Uterus (tissue), 4 donors: ENCODE measurements around the gene LRRC8C. TPM values are rescaled to one million over a fixed set of nuclear protein-coding genes. Genes with fewer than 3 reads are reported as not detected.
A peak's percentile ranks its signal among the peaks of the same experiment; 100 is the strongest.

Experiments
- DNase-seq, 2 donors: peaks; one replicate each; pipeline ENCODE4 v3.0.0-alpha.2; 2019 to 2020
- H3K27ac ChIP-seq, 2 donors: fragments of 200-600 bp; sonication (generic); 1 replicate in 1 of 2; 2 replicates in 1 of 2; pipeline ENCODE4 v1.5.1; 2016 to 2018
- H3K27me3 ChIP-seq, 2 donors: fragments of 200-600 bp; sonication (generic); one replicate each; pipeline ENCODE4 v1.5.1; 2018 to 2019; ENCODE audit warnings: control low read depth in 1 of 2
- H3K36me3 ChIP-seq, 2 donors: fragments of 200-600 bp; sonication (generic); one replicate each; pipeline ENCODE4 v1.5.1; 2019; ENCODE audit warnings: control low read depth in 1 of 2
- H3K4me1 ChIP-seq, 2 donors: fragments of 200-600 bp; sonication (generic); one replicate each; pipeline ENCODE4 v1.5.1; 2018 to 2019; ENCODE audit warnings: control low read depth in 1 of 2
- H3K4me3 ChIP-seq, 2 donors: fragments of 200-600 bp; sonication (generic); 1 replicate in 1 of 2; 2 replicates in 1 of 2; pipeline ENCODE4 v1.5.1; 2018 to 2019; ENCODE audit warnings: mild to moderate bottlenecking in 1 of 2
- H3K9me3 ChIP-seq, 2 donors: fragments of 200-600 bp; sonication (generic); one replicate each; pipeline ENCODE4 v1.5.1; 2019; ENCODE audit warnings: control low read depth in 1 of 2
- POLR2A ChIP-seq, 2 donors: fragments of 450-650 bp; IDR thresholded peaks; one replicate each; pipeline ENCODE4 v1.6.1; 2016; ENCODE audit warnings: antibody characterized with exemption in 2 of 2, mild to moderate bottlenecking in 1 of 2, moderate library complexity in 1 of 2
- intact Hi-C: fragments of 100-400 bp; cut with DNase I; formaldehyde crosslinking; loops from one replicate; pipeline ENCODE4 v1.15.1; 2023; ENCODE audit warnings: low total_unique reads
- total RNA-seq, 4 donors: library from RNA; depleted of rRNA in 3 of 4; stranded (reverse); fragments of >200 nt in 3 of 4; gene quantifications; one replicate each; pipeline versions ENCODE4 v1.1.0 to v1.2.4, GENCODE V29; 2014 to 2023
- TF ChIP-seq, protein P1 (sequence below), 4 experiments: fragments of 200-600 bp in 2 of 4; fragments of 450-650 bp in 2 of 4; sonication (generic) in 2 of 4; IDR thresholded peaks; one replicate each; pipeline ENCODE4 v1.5.1; 2016 to 2019; ENCODE audit warnings: antibody characterized with exemption in 4 of 4, mild to moderate bottlenecking in 2 of 4, moderate library complexity in 1 of 4
- donor health status: DM: yes; HTN: yes; CAD: no.

The LRRC8C gene
- total RNA-seq, 4 donors from 2014 or later = 10.9 to 23.8 (median 19.8) TPM

DNA sequence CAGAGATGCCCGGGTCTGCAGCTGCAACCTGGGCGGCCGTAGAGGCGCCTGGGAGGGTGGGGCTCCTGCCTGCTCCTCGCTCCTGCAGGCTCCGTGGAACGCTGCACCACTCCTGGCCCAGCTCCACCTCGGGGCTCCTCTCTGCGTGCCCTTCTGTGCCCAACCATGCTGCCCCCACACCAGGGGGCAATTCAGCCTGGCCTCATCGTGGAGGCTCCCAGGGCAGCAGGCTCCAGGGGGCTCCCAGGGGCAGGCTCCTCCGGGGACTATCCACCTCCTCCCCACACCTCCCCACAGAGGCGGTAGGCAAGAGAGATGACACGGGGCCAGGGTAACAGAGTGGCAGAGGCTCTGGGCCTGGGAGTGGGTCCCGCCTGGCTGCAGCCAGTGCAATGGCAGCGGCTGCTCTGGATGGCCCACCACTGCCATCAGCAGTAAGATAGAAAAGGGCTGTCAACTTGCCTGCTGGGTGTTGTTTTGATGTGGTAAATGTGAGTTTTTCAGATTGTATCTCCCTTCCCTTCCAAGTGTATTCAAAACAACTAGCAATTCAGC lies 22.4 kb upstream of the LRRC8C start:
- TF ChIP-seq POLR2A (IDR thresholded peaks at IDR 0.05) = no peak
- TF ChIP-seq, protein P1, sequence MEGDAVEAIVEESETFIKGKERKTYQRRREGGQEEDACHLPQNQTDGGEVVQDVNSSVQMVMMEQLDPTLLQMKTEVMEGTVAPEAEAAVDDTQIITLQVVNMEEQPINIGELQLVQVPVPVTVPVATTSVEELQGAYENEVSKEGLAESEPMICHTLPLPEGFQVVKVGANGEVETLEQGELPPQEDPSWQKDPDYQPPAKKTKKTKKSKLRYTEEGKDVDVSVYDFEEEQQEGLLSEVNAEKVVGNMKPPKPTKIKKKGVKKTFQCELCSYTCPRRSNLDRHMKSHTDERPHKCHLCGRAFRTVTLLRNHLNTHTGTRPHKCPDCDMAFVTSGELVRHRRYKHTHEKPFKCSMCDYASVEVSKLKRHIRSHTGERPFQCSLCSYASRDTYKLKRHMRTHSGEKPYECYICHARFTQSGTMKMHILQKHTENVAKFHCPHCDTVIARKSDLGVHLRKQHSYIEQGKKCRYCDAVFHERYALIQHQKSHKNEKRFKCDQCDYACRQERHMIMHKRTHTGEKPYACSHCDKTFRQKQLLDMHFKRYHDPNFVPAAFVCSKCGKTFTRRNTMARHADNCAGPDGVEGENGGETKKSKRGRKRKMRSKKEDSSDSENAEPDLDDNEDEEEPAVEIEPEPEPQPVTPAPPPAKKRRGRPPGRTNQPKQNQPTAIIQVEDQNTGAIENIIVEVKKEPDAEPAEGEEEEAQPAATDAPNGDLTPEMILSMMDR (IDR thresholded peaks at IDR 0.05) = no peak
- no peaks in the 10 kb centered on the region for H3K4me1 ChIP-seq
- no peak overlapping the region for H3K4me3 ChIP-seq
- DNase-seq = no peak
- H3K36me3 ChIP-seq = no peaks in the 10 kb centered on the region
- intact Hi-C loops = no loop called here
- no peak overlapping the region for H3K27ac ChIP-seq
- no peaks in the 10 kb centered on the region for H3K27me3 ChIP-seq
- H3K9me3 ChIP-seq = no peaks in the 10 kb centered on the region

DNA sequence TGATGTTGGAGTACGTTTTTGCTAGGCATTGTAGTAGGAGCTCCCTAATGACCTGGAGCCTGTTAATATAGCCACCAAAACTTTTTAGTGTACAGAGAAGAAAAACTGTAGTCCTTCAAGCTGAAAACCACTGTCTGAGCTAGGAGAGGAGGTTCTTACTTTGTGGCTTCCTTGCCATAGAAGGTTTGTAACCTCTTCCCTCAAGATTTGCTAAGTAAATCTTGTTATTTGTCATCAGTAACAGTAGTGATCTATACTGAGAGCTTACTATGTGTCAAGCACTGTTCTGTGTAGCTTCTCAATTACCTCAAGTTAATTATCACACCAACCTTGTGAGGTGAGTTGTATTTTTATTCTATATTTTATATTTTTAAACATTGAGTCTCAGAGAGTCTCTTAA lies 21.2 kb upstream of the LRRC8C start:
- no peak overlapping the region for H3K27ac ChIP-seq
- H3K36me3 ChIP-seq = no peaks in the 10 kb centered on the region
- no peaks in the 10 kb centered on the region for H3K9me3 ChIP-seq
- no peak overlapping the region for H3K4me3 ChIP-seq
- DNase-seq = no peak
- TF ChIP-seq POLR2A (IDR thresholded peaks at IDR 0.05) = no peak
- TF ChIP-seq, protein P1 (IDR thresholded peaks at IDR 0.05) = no peak
- no peaks in the 10 kb centered on the region for H3K4me1 ChIP-seq
- H3K27me3 ChIP-seq = no peaks in the 10 kb centered on the region
- intact Hi-C loops = no loop called here

DNA sequence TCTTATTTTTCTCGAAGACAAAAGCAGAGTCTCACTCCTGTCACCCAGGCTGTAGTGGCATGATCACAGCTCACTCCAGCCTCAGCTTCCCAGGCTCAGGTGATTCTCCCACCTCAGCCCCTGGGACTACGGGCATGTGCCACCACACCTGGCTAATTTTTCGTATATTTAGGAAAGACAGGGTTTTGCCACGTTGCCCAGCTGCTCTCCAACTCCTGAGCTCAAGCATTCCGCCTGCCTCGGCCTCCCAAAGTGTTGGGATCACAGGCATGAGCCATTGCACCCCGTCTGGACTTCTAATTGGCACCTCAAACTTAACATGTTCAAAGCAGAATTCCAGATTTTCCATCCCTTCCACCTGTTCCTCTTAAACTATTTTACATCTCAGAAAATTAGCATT lies 19.0 kb upstream of the LRRC8C start:
- H3K4me1 ChIP-seq = no peaks in the 10 kb centered on the region
- intact Hi-C loops = no loop called here
- H3K27me3 ChIP-seq = no peaks in the 10 kb centered on the region
- no peaks in the 10 kb centered on the region for H3K9me3 ChIP-seq
- no peaks in the 10 kb centered on the region for H3K36me3 ChIP-seq
- H3K4me3 ChIP-seq = no peak overlapping the region
- no peak for DNase-seq
- H3K27ac ChIP-seq = no peak overlapping the region
- no peak for TF ChIP-seq POLR2A (IDR thresholded peaks at IDR 0.05)
- TF ChIP-seq, protein P1 (IDR thresholded peaks at IDR 0.05) = no peak

DNA sequence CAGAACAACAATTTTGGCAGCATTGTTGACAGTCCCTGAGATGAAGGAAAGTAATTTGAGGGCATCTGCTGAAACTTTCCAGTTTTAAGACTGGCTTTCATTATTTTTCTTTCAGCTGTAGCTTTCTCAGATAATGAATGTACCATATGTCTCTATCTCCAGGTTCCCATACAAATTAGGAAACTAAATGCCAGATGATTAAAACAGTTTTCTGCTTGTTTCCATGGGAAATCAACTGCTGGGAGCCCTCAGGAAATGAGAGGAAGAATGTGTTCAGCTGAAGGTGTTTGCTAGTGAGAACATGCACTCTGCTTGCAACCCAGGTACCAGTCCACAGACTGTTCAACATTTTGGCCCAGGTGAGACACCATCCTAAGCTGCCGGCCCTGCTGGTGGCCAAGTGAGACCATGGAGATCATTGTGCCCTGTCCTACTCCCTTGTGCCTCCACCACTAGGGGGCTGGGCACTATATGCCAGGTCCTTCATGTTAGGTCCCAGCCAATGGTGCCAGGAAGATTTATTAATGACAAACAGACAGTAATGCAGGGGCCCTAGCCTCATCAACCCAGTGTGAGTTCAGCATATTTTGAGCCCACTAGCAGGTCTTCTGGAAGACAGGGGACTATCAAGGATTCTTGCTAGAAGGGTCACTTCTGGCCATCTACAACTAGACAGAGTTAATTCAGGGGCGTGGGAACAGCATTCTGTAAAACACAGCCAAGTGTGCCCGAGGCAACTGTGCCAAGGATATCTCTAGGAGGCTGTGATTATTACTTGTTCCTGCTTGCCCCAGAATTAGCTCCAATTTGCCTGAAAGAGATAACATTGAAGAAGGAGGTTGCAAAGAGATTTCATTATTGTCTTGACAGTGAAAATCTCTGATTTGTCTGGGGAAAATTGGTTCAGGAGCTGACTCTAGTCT lies 17.0 kb upstream of the LRRC8C start:
- intact Hi-C loops = no loop called here
- DNase-seq = no peak
- no peaks in the 10 kb centered on the region for H3K27me3 ChIP-seq
- TF ChIP-seq, protein P1 (IDR thresholded peaks at IDR 0.05) = no peak
- no peak for TF ChIP-seq POLR2A (IDR thresholded peaks at IDR 0.05)
- H3K4me1 ChIP-seq = no peaks in the 10 kb centered on the region
- no peaks in the 10 kb centered on the region for H3K36me3 ChIP-seq
- no peak overlapping the region for H3K4me3 ChIP-seq
- H3K9me3 ChIP-seq = no peaks in the 10 kb centered on the region
- H3K27ac ChIP-seq = peak overlapping the region in 1 of 2 donors; percentile 18
